ENCODE results near the gene CRISPLD2. TPM values are rescaled to one million over a fixed set of nuclear protein-coding genes. Genes with fewer than 3 reads are reported as not detected.

CRISPLD2 gene
- total and polyA plus RNA-seq, 9 of the 15 experiments (the other 6 are each of a cell fraction or from before 2014, with no cell fraction given), result 0.03 to 0.24 (median 0.04) TPM; not detected in 4

DNA sequence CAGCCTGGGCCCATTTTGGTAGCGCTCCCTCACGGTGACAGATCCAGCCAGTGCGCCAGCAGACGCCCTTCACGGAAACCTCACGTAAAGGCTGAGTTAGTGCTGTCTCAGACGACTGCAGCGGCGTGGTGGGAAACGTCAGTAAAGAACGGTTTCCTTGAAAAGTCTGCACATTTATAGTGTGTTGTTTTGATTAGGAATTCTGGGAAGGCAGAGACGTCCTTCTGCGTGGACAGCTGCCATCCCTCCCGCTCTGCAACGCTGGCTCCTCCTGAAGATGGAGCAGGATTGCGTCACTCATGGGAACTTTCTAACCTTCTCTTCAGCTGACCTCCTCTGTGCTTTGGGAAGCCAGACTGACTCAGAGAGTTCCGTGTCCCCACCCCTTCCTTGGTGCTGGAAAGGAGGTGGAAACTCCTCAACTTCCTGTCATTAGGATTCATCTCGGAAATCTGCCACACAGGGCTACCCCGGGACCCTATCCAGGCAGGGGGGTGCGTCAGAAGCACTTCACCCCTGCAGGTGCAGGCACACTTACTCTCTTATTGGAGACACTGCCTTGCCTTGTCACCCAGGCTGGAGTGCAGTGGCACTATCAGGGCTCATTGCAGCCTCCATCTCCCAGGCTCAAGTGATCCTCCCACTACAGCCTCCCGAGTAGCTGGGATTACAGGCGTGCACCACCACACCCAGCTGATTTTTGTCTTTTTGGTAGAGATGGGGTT, 24.3 kb upstream of the CRISPLD2 start (continued):
- TF ChIP-seq, protein P1, sequence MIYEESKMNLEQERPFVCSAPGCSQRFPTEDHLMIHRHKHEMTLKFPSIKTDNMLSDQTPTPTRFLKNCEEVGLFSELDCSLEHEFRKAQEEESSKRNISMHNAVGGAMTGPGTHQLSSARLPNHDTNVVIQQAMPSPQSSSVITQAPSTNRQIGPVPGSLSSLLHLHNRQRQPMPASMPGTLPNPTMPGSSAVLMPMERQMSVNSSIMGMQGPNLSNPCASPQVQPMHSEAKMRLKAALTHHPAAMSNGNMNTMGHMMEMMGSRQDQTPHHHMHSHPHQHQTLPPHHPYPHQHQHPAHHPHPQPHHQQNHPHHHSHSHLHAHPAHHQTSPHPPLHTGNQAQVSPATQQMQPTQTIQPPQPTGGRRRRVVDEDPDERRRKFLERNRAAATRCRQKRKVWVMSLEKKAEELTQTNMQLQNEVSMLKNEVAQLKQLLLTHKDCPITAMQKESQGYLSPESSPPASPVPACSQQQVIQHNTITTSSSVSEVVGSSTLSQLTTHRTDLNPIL (CRISPR knock-in tag; IDR thresholded peaks at IDR 0.05), result no peak
- TF ChIP-seq MYBL2 (IDR thresholded peaks at IDR 0.05; ENCODE audit: low read depth), result no peak
- no peak for TF ChIP-seq MYBL2 (CRISPR knock-in tag; IDR thresholded peaks at IDR 0.05; ENCODE audit: borderline replicate concordance)
- TF ChIP-seq SNRNP70 (optimal IDR thresholded peaks at IDR 0.05; ENCODE audit: low read depth, low read length), result no peak
- TF ChIP-seq CEBPG (CRISPR knock-in tag; IDR thresholded peaks at IDR 0.05), result peak; percentile 44
- TF ChIP-seq CEBPG (tag; conservative IDR thresholded peaks at IDR 0.05 in 1 of 2, IDR thresholded peaks at IDR 0.05 in 1 of 2), result peak; percentile 52 to 81; a peak in 3 of 4 replicates
- no peak for TF ChIP-seq CHD1 (IDR thresholded peaks at IDR 0.05; ENCODE audit: low read length)
- TF ChIP-seq, protein P2, sequence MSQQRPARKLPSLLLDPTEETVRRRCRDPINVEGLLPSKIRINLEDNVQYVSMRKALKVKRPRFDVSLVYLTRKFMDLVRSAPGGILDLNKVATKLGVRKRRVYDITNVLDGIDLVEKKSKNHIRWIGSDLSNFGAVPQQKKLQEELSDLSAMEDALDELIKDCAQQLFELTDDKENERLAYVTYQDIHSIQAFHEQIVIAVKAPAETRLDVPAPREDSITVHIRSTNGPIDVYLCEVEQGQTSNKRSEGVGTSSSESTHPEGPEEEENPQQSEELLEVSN (IDR thresholded peaks at IDR 0.05; ENCODE audit: borderline replicate concordance in 1 of 2, extremely low read depth in 1 of 2, insufficient read depth in 1 of 2, insufficient read length in 1 of 2, low read depth in 1 of 2, low read length in 1 of 2, poor library complexity in 1 of 2, severe bottlenecking in 1 of 2), result no peak
- TF ChIP-seq ZFPM2 (CRISPR knock-in tag; IDR thresholded peaks at IDR 0.05), result no peak
- TF ChIP-seq, protein P3, sequence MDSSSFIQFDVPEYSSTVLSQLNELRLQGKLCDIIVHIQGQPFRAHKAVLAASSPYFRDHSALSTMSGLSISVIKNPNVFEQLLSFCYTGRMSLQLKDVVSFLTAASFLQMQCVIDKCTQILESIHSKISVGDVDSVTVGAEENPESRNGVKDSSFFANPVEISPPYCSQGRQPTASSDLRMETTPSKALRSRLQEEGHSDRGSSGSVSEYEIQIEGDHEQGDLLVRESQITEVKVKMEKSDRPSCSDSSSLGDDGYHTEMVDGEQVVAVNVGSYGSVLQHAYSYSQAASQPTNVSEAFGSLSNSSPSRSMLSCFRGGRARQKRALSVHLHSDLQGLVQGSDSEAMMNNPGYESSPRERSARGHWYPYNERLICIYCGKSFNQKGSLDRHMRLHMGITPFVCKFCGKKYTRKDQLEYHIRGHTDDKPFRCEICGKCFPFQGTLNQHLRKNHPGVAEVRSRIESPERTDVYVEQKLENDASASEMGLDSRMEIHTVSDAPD (CRISPR knock-in tag; IDR thresholded peaks at IDR 0.05), result no peak
- TF ChIP-seq, protein P4, sequence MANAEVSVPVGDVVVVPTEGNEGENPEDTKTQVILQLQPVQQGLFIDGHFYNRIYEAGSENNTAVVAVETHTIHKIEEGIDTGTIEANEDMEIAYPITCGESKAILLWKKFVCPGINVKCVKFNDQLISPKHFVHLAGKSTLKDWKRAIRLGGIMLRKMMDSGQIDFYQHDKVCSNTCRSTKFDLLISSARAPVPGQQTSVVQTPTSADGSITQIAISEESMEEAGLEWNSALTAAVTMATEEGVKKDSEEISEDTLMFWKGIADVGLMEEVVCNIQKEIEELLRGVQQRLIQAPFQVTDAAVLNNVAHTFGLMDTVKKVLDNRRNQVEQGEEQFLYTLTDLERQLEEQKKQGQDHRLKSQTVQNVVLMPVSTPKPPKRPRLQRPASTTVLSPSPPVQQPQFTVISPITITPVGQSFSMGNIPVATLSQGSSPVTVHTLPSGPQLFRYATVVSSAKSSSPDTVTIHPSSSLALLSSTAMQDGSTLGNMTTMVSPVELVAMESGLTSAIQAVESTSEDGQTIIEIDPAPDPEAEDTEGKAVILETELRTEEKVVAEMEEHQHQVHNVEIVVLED (CRISPR knock-in tag; IDR thresholded peaks at IDR 0.05), result no peak
- TF ChIP-seq KLF6 (CRISPR knock-in tag; IDR thresholded peaks at IDR 0.05; ENCODE audit: borderline replicate concordance), result no peak
- TF ChIP-seq TOE1 (IDR thresholded peaks at IDR 0.05; ENCODE audit: borderline replicate concordance), result no peak
- no peak for TF ChIP-seq TOE1 (CRISPR knock-in tag; IDR thresholded peaks at IDR 0.05; ENCODE audit: borderline replicate concordance, low read depth)
- TF ChIP-seq ASH1L (IDR thresholded peaks at IDR 0.05; ENCODE audit: borderline replicate concordance, low read depth, partially characterized antibody), result no peak
- TF ChIP-seq, protein P5, sequence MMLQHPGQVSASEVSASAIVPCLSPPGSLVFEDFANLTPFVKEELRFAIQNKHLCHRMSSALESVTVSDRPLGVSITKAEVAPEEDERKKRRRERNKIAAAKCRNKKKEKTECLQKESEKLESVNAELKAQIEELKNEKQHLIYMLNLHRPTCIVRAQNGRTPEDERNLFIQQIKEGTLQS (IDR thresholded peaks at IDR 0.05), result peak; percentile 82
- TF ChIP-seq, protein P5 (CRISPR knock-in tag; conservative IDR thresholded peaks at IDR 0.05), result no peak
- no peak for TF ChIP-seq HLTF (IDR thresholded peaks at IDR 0.05)
- TF ChIP-seq, protein P6, sequence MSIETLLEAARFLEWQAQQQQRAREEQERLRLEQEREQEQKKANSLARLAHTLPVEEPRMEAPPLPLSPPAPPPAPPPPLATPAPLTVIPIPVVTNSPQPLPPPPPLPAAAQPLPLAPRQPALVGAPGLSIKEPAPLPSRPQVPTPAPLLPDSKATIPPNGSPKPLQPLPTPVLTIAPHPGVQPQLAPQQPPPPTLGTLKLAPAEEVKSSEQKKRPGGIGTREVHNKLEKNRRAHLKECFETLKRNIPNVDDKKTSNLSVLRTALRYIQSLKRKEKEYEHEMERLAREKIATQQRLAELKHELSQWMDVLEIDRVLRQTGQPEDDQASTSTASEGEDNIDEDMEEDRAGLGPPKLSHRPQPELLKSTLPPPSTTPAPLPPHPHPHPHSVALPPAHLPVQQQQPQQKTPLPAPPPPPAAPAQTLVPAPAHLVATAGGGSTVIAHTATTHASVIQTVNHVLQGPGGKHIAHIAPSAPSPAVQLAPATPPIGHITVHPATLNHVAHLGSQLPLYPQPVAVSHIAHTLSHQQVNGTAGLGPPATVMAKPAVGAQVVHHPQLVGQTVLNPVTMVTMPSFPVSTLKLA (conservative IDR thresholded peaks at IDR 0.05), result no peak
